GM12874 (cell line): Measurements from ENCODE around the gene ADCY5.

Source experiments
- TF ChIP-seq, protein P1 (sequence below): IDR thresholded peaks from 2 replicates; pipeline ENCODE4 v1.5.1; 2011; ENCODE audit warnings: low read depth, mild to moderate bottlenecking, control low read depth, low read length, moderate library complexity; ENCODE audit not compliant: insufficient read depth

Gene ADCY5

GRCh38 chr3:123318374-123318773, 130.5 kb downstream of the ADCY5 start:
- TF ChIP-seq, protein P1, sequence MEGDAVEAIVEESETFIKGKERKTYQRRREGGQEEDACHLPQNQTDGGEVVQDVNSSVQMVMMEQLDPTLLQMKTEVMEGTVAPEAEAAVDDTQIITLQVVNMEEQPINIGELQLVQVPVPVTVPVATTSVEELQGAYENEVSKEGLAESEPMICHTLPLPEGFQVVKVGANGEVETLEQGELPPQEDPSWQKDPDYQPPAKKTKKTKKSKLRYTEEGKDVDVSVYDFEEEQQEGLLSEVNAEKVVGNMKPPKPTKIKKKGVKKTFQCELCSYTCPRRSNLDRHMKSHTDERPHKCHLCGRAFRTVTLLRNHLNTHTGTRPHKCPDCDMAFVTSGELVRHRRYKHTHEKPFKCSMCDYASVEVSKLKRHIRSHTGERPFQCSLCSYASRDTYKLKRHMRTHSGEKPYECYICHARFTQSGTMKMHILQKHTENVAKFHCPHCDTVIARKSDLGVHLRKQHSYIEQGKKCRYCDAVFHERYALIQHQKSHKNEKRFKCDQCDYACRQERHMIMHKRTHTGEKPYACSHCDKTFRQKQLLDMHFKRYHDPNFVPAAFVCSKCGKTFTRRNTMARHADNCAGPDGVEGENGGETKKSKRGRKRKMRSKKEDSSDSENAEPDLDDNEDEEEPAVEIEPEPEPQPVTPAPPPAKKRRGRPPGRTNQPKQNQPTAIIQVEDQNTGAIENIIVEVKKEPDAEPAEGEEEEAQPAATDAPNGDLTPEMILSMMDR: no peak

GRCh38 chr3:123317716-123318115, 131.2 kb downstream of the ADCY5 start:
- TF ChIP-seq, protein P1: no peak

DNA sequence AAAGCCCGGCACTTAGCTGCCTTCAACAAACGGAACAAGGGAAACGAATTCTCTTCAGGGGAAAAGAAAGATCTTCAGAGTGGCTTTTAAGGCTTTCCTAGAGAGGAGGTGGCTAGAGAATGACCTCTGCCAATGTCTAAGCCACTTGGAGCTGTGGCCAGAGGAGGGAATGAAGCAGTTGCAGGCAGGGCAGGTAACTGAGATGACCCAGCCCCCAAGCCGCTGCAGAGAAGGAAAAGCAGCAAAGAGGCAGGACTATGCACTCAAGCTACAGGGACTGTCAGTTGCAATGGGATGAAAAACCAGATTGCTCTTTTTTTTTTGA, 133.7 kb downstream of the ADCY5 start:
- TF ChIP-seq, protein P1: no peak

DNA sequence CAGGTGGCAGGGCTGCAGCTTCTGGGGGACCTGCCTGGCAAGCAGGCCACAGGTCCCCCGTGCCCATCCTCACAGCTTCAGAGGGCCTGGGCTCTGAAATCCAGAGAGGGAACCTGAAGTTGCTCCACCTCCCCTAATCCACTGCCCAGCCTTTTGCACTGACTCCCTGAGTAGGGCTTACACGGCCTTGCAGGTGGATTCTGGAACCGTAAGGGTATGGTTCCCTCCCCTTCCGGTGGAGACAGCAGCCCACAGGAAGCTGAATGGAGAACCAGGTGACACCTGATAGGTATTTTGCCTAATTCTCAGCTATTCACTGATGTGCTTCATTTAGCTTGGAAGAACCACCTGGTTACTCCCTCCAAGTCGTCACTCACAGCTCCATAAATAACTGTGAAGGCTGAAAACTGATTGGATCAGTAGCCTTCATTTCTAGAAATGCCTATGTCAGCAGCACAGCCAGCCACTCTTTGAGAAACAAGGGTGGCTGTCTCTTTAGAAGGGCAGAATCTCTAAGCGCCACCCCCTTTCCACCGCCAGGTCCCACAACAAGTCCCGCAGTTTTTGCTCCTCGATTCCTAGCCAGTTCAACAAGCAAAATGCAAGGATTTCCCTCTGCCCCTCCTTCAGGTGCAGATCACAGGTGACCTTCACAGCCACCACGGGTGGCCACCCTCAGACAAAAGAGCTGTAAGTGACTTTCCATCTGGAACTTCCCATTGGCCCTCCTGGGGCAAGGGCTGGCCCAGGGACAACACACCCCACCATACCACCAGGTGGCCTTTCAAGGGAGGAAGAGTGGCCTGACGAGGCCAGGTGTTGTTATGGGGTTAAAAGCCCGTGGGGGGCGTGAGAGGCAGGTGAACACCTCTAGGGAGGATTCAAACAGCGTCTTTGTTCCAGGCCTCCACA, 134.3 kb downstream of the ADCY5 start:
- TF ChIP-seq, protein P1: no peak

GRCh38 chr3:123313889-123314288, 135.0 kb downstream of the ADCY5 start:
- TF ChIP-seq, protein P1: no peak

GRCh38 chr3:123312331-123313265, 136.3 kb downstream of the ADCY5 start:
- TF ChIP-seq, protein P1: no peak

DNA sequence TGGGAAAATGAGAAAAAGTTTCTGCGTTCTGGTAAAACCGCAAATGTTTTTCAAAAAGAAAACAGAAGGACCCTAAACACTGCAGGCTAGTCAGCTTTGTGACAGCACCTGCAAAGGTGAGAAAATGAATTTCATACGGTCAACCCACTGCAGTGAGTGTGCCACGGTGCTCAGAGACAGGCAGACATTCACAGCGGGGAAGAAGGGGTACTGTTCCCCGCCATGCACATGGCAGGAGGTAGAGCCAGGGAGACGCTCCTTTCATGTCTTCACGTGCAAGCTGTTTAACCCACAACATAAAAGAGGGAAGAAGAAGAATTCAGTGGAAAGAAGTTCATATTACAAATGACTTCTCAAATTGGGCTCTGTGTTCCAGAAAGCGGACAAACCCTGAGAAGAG, 137.7 kb downstream of the ADCY5 start:
- TF ChIP-seq, protein P1: no peak
